K562 (cell line): Measurements from ENCODE around the gene TRIO.

Experiments used
- PHB ChIP-seq: fragments of 250-450 bp; sonication (Bioruptor Pico); IDR thresholded peaks from 2 replicates; pipeline ENCODE4 v1.5.0; 2021
- POLR2A ChIP-seq: fragments of 450-650 bp; conservative IDR thresholded peaks from 2 replicates; pipeline ENCODE4 v1.6.1; 2016
- SRSF3 ChIP-seq: fragments of 200-400 bp; formaldehyde crosslinking; IDR thresholded peaks from 2 replicates; pipeline ENCODE4 v1.6.1; 2016; ENCODE audit warnings: mild to moderate bottlenecking, low read length, moderate library complexity; ENCODE audit not compliant: insufficient read depth
- SRSF9 ChIP-seq: fragments of 200-400 bp; formaldehyde crosslinking; IDR thresholded peaks from 2 replicates; pipeline ENCODE4 v1.6.1; 2017; ENCODE audit warnings: low read depth, low read length, borderline replicate concordance
- TAF1 ChIP-seq: IDR thresholded peaks from 2 replicates; pipeline ENCODE4 v1.6.1; 2011; ENCODE audit warnings: mild to moderate bottlenecking, low read length, moderate library complexity; ENCODE audit not compliant: insufficient read depth, control insufficient read depth, severe bottlenecking; ENCODE audit errors: extremely low read depth
- ZKSCAN8 ChIP-seq: fragments of 200-800 bp; sonication (Bioruptor generic); IDR thresholded peaks from 2 replicates; pipeline ENCODE4 v1.6.1; 2016; ENCODE audit warnings: missing genetic modification characterization, missing compliant biosample characterization
- ZNF23 ChIP-seq: fragments of 250-450 bp; sonication (Bioruptor Pico); IDR thresholded peaks from 2 replicates; pipeline ENCODE4 v1.4.0; 2020; ENCODE audit warnings: mild to moderate bottlenecking
- ZNF507 ChIP-seq: conservative IDR thresholded peaks from 2 replicates; pipeline ENCODE4 v1.6.1; 2017; ENCODE audit warnings: missing genetic modification characterization, missing compliant biosample characterization
- ZNF512 ChIP-seq: IDR thresholded peaks from 2 replicates; pipeline ENCODE4 v1.6.1; 2016; ENCODE audit warnings: missing genetic modification characterization, missing compliant biosample characterization
- ZNF76 ChIP-seq: fragments of 250-450 bp; sonication (Bioruptor Pico); IDR thresholded peaks from 2 replicates; pipeline ENCODE4 v1.4.0; 2020; ENCODE audit warnings: mild to moderate bottlenecking, moderate library complexity, borderline replicate concordance

DNA sequence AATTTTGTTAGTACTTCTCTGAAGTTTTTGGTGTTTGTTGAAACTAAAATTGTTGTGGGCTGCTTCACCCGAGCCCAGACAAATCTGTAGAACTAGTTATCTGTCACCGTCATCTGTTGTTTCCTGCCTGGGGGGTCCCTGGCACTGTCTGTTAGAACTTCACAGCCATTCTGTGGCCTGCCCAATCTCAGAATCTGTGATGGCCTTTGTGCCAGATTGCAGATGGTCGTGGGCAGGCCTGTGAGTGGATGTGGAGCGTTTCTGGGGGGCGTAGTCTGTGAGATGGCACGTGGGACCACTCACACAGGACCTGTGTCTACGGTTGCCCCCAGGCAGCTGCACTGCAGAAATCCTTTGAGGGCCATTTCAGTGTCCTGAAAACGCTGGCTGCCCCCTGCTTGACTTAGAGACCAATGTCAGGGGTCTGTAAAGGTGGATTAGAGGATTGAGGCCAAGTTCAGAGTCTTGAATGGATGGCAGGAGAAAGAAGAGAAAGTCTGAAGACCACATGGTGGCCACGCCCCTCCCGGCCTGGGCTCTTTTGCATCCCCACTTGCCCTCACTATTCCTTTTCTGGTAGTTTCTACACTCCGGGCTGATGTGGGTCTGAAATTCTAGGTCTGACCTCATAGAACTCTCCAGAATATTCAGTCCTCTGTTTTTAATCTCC lies 38.3 kb downstream of the TRIO start:
- no peak for TF ChIP-seq SRSF3
- no peak for TF ChIP-seq SRSF9
- TF ChIP-seq TAF1, result no peak
- no peak for TF ChIP-seq POLR2A
- TF ChIP-seq ZNF23, result no peak
- no peak for TF ChIP-seq PHB (CRISPR knock-in tag)
- no peak for TF ChIP-seq ZNF507 (tag)
- TF ChIP-seq ZNF76, result no peak
- no peak for TF ChIP-seq ZKSCAN8
- no peak for TF ChIP-seq ZNF512 (tag)
